ENCODE results near the gene LMTK2. TPM values are rescaled to one million over a fixed set of nuclear protein-coding genes. Genes with fewer than 3 reads are reported as not detected.

Gene LMTK2
- total RNA-seq, 1 donor, result 11.2 TPM

- DNase-seq (ENCODE audit: low read depth), result no peak
- TF ChIP-seq CTCF (IDR thresholded peaks at IDR 0.05; ENCODE audit: insufficient read depth, low read depth, low read length), result no peak
- no peak overlapping the region for H3K4me3 ChIP-seq (ENCODE audit: low read depth, low read length)
Measured at GRCh38 chr7:98254951-98255610, 148.4 kb downstream of the LMTK2 start.

- DNase-seq (ENCODE audit: low read depth), result no peak
- TF ChIP-seq CTCF (IDR thresholded peaks at IDR 0.05; ENCODE audit: insufficient read depth, low read depth, low read length), result no peak
Measured at GRCh38 chr7:98256431-98256830, 149.8 kb downstream of the LMTK2 start.

GRCh38 chr7:98257701-98258100 is 151.0 kb downstream of the LMTK2 start:
- H3K4me3 ChIP-seq (ENCODE audit: low read depth, low read length), result no peak overlapping the region
- no peak for TF ChIP-seq CTCF (IDR thresholded peaks at IDR 0.05; ENCODE audit: insufficient read depth, low read depth, low read length)
- DNase-seq (ENCODE audit: low read depth), result no peak

More at GRCh38 chr7:98256431-98256830, 149.8 kb downstream of the LMTK2 start:
- H3K4me3 ChIP-seq (ENCODE audit: low read depth, low read length), result no peak overlapping the region

Other genes with a start within 250 kb of the LMTK2 start
- gene ASNS, start 234.5 kb upstream of the LMTK2 start, total RNA-seq, result 60.5 and 128 TPM in 2 replicates
- gene OCM2, start 116.7 kb upstream of the LMTK2 start, total RNA-seq, result not detected in 2 replicates
- gene BHLHA15, start 104.6 kb downstream of the LMTK2 start, total RNA-seq, result 1.3 TPM in 1 of 2 replicates, not detected in the other
- gene TECPR1, start 145.4 kb downstream of the LMTK2 start, total RNA-seq, result 21.6 and 26.1 TPM in 2 replicates
- 59.6 and 68.6 TPM in 2 replicates for gene BRI3, start 174.8 kb downstream of the LMTK2 start, total RNA-seq